K562 (cell line): Measurements from ENCODE around the gene HOXA4.

Experiments
- ATF7 ChIP-seq: fragments of 450-650 bp; IDR thresholded peaks from 2 replicates; pipeline ENCODE4 v1.7.1; 2014; ENCODE audit warnings: mild to moderate bottlenecking, moderate library complexity
- ERF ChIP-seq: fragments of 450-650 bp; formaldehyde crosslinking; IDR thresholded peaks from 2 replicates; pipeline ENCODE4 v1.4.0; 2020; ENCODE audit warnings: mild to moderate bottlenecking, mixed read lengths
- EZH2 ChIP-seq: IDR thresholded peaks from 2 replicates; pipeline ENCODE4 v1.6.1; 2012; ENCODE audit warnings: low read depth, mild to moderate bottlenecking, inconsistent platforms, low read length, borderline replicate concordance
- KLF16 ChIP-seq: IDR thresholded peaks from 2 replicates; pipeline ENCODE4 v1.6.1; 2016; ENCODE audit warnings: antibody characterized with exemption
- LARP7 ChIP-seq: fragments of 450-650 bp; IDR thresholded peaks from 2 replicates; pipeline ENCODE4 v1.6.1; 2016
- RAD21 ChIP-seq, 2 experiments: fragments of 250-450 bp in 1 of 2; fragments of 450-650 bp in 1 of 2; sonication (Bioruptor Pico) in 1 of 2; formaldehyde crosslinking in 1 of 2; IDR thresholded peaks in 1 of 2; conservative IDR thresholded peaks in 1 of 2; 2 replicates each; pipeline versions ENCODE4 v1.4.0 to v1.8.0; 2020 to 2022; ENCODE audit warnings: mild to moderate bottlenecking in 2 of 2, moderate library complexity in 1 of 2
- ZBTB7A ChIP-seq: IDR thresholded peaks from 2 replicates; pipeline ENCODE4 v1.6.1; 2011; ENCODE audit warnings: low read depth, mild to moderate bottlenecking, low read length, moderate library complexity, borderline replicate concordance; ENCODE audit not compliant: control insufficient read depth
- ZKSCAN1 ChIP-seq: fragments of 150-350 bp; IDR thresholded peaks from 2 replicates; pipeline ENCODE4 v1.6.1; 2016; ENCODE audit warnings: low read depth, low read length
- ZNF76 ChIP-seq: fragments of 250-450 bp; sonication (Bioruptor Pico); IDR thresholded peaks from 2 replicates; pipeline ENCODE4 v1.4.0; 2020; ENCODE audit warnings: mild to moderate bottlenecking, moderate library complexity, borderline replicate concordance
- TF ChIP-seq, protein P1 (sequence below): fragments of 450-650 bp; formaldehyde crosslinking; IDR thresholded peaks from 2 replicates; pipeline ENCODE4 v1.4.0; 2022; ENCODE audit warnings: mild to moderate bottlenecking, moderate library complexity

DNA sequence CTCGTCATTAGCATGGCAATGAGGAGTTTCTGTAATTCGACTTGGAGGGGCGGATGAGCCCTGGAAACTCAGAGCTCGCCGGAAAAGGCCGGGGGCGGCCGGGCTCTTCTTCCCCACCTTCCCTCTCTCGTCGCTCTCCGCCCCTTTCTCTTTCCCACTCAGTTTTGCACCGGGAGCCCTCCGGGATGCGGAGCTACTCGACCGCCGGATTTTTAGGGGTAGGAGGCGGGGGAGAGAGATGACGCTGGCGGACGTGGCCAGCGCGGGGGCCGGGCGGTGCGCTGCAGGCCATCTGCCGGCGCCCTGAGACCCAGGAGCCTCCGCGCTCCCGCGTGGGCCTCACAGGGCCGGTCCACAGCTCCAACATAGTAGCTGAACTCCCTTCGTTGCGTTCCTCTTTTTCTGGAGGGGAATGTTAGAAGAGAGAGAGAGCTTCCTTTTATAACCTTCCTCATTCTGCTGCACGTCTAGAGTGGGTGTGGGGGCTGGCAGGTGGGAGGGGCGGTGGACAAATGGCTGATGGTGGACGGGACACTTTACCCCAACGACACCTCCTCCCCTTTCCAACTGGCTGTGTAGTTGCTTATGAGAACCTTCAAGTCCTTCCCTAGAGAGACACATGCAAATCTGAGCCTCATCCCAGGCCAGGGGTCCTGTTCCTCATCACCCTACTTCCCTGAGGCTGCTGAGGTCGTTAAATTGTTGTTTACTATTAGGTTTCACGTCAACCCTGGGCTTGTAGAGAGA is 33.6 kb downstream of the HOXA4 start:
- TF ChIP-seq EZH2 (no peak), LARP7 (no peak), KLF16 (no peak), ATF7 (no peak), RAD21 (CRISPR knock-in tag; conservative IDR thresholded peaks at IDR 0.05 in 1 of 2, IDR thresholded peaks at IDR 0.05 in 1 of 2) (no peak), ERF (no peak), ZNF76 (CRISPR knock-in tag) (no peak), ZKSCAN1 (no peak), ZBTB7A (no peak)
- TF ChIP-seq, protein P1, sequence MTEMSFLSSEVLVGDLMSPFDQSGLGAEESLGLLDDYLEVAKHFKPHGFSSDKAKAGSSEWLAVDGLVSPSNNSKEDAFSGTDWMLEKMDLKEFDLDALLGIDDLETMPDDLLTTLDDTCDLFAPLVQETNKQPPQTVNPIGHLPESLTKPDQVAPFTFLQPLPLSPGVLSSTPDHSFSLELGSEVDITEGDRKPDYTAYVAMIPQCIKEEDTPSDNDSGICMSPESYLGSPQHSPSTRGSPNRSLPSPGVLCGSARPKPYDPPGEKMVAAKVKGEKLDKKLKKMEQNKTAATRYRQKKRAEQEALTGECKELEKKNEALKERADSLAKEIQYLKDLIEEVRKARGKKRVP = no peak
